ENCODE data around the gene USH2A. TPM values are rescaled to one million over a fixed set of nuclear protein-coding genes. Genes with fewer than 3 reads are reported as not detected.

USH2A gene
- total RNA-seq, 1 experiment from 2014 or later = not detected

DNA sequence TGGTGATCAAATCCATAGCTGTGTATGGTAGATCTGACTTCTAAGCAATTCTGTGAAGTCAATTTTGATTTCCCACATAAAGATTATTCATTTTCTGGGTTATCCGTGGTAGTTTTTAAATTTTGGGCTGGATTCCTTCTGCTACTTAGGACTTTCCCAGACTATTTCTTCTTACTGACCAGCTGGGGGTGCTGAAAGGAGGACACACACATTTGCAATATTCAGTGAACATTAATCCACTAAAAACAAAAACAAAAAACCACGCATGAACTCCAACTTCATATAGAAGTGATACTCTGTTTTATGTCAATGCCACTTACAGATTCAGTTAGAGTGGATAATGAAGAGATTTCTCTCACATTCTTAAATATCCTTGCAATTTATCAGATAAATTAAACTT, 750.8 kb downstream of the USH2A start:
- Histone ChIP-seq H3K27ac (ENCODE audit: low read depth, low read length, poor library complexity, severe bottlenecking) (no peak overlapping the region), H3K9me3 (ENCODE audit: low read depth, low read length, poor library complexity, severe bottlenecking) (no peaks in the 10 kb centered on the region), H3K4me1 (ENCODE audit: insufficient read depth, low read length, poor library complexity, severe bottlenecking) (no peaks in the 10 kb centered on the region), H3K27me3 (replicated peaks; ENCODE audit: insufficient read depth, low read depth, low read length, poor library complexity) (no peaks in the 10 kb centered on the region), H3K36me3 (ENCODE audit: insufficient read depth, low read length, poor library complexity, severe bottlenecking) (no peaks in the 10 kb centered on the region), H3K4me3 (ENCODE audit: low read depth, low read length, poor library complexity, severe bottlenecking) (no peak overlapping the region)
- DNase-seq (ENCODE audit: low spot score) = no peak
- POLR2A ChIA-PET (ENCODE audit: low non-redundant PET) = no interaction called here
- no TSS peak for BruUV-seq (replicated peaks)
- intact Hi-C loops (cut with micrococcal nuclease; ENCODE audit: unreplicated experiment) = no loop called here
- TF ChIP-seq EZH2 (IDR thresholded peaks at IDR 0.05; ENCODE audit: borderline replicate concordance, low read depth, low read length, poor library complexity, severe bottlenecking) = no peak
- TF ChIP-seq, protein P1, sequence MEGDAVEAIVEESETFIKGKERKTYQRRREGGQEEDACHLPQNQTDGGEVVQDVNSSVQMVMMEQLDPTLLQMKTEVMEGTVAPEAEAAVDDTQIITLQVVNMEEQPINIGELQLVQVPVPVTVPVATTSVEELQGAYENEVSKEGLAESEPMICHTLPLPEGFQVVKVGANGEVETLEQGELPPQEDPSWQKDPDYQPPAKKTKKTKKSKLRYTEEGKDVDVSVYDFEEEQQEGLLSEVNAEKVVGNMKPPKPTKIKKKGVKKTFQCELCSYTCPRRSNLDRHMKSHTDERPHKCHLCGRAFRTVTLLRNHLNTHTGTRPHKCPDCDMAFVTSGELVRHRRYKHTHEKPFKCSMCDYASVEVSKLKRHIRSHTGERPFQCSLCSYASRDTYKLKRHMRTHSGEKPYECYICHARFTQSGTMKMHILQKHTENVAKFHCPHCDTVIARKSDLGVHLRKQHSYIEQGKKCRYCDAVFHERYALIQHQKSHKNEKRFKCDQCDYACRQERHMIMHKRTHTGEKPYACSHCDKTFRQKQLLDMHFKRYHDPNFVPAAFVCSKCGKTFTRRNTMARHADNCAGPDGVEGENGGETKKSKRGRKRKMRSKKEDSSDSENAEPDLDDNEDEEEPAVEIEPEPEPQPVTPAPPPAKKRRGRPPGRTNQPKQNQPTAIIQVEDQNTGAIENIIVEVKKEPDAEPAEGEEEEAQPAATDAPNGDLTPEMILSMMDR (conservative IDR thresholded peaks at IDR 0.05; ENCODE audit: low read depth, low read length) = no peak
- CTCF ChIA-PET = no interaction called here

DNA sequence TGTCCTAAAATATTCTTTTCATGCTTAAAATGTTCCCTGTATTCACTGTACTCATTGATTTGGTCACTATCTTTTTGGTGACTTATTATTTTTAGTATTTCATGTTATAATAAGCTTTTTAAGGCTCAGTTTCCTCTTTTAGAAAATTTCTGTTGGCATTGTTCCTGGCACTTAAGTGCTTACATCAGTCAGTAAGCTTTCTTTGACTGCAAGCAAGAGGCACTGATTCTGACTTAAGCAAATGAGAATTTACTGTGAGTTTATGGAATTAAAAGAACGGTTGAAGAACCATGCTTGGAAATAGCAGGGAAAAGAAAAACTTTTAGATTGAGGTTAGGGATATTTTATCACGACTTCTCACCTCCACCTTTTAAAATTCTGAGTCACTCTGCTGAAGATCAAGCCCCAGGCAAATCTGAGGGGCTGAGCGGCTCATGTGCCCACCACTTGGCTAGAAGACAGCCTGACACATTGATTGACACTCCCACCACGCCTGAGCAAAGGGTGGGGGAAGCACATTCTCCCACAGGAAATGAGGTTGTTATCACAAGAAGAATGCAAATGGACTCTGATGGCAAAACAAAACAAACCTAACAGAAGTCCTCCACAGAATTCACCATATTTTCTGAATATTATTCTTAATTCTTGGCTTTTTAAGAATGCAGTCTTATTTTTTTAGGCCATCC, 753.3 kb downstream of the USH2A start:
- Histone ChIP-seq H3K9me3 (ENCODE audit: low read depth, low read length, poor library complexity, severe bottlenecking) (no peaks in the 10 kb centered on the region), H3K27me3 (replicated peaks; ENCODE audit: insufficient read depth, low read depth, low read length, poor library complexity) (no peaks in the 10 kb centered on the region), H3K4me1 (ENCODE audit: insufficient read depth, low read length, poor library complexity, severe bottlenecking) (no peaks in the 10 kb centered on the region), H3K4me3 (ENCODE audit: low read depth, low read length, poor library complexity, severe bottlenecking) (no peak overlapping the region), H3K36me3 (ENCODE audit: insufficient read depth, low read length, poor library complexity, severe bottlenecking) (no peaks in the 10 kb centered on the region), H3K27ac (ENCODE audit: low read depth, low read length, poor library complexity, severe bottlenecking) (no peak overlapping the region)
- no peak for DNase-seq (ENCODE audit: low spot score)
- BruUV-seq (replicated peaks) = no TSS peak
- intact Hi-C loops (cut with micrococcal nuclease; ENCODE audit: unreplicated experiment) = no loop called here
- CTCF ChIA-PET = no interaction called here
- POLR2A ChIA-PET (ENCODE audit: low non-redundant PET) = no interaction called here
- TF ChIP-seq EZH2 (IDR thresholded peaks at IDR 0.05; ENCODE audit: borderline replicate concordance, low read depth, low read length, poor library complexity, severe bottlenecking) = no peak
- TF ChIP-seq, protein P1 (conservative IDR thresholded peaks at IDR 0.05; ENCODE audit: low read depth, low read length) = no peak

DNA sequence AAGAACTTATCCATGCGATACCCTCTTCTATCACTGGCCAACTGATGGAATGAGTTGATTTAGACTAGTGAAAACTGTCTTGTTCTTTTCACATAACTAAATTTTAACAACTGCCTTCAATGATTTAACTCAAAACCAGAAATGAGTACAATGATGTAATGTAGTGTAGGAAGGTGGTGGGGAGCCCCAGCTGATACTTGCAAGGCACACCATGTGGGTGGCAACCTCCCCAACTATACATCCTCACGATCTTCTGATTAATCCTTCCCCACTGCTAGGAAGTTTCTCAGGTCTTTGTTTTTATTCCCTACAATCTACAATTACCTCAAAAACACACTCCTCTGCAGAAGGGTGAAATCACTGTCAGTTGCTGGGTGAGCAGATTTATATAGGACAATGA, 755.5 kb downstream of the USH2A start:
- Histone ChIP-seq H3K4me3 (ENCODE audit: low read depth, low read length, poor library complexity, severe bottlenecking) (no peak overlapping the region), H3K27ac (ENCODE audit: low read depth, low read length, poor library complexity, severe bottlenecking) (no peak overlapping the region), H3K27me3 (replicated peaks; ENCODE audit: insufficient read depth, low read depth, low read length, poor library complexity) (no peaks in the 10 kb centered on the region), H3K4me1 (ENCODE audit: insufficient read depth, low read length, poor library complexity, severe bottlenecking) (no peaks in the 10 kb centered on the region), H3K9me3 (ENCODE audit: low read depth, low read length, poor library complexity, severe bottlenecking) (no peaks in the 10 kb centered on the region), H3K36me3 (ENCODE audit: insufficient read depth, low read length, poor library complexity, severe bottlenecking) (no peaks in the 10 kb centered on the region)
- intact Hi-C loops (cut with micrococcal nuclease; ENCODE audit: unreplicated experiment) = no loop called here
- DNase-seq (ENCODE audit: low spot score) = no peak
- CTCF ChIA-PET = no interaction called here
- no peak for TF ChIP-seq EZH2 (IDR thresholded peaks at IDR 0.05; ENCODE audit: borderline replicate concordance, low read depth, low read length, poor library complexity, severe bottlenecking)
- TF ChIP-seq, protein P1 (conservative IDR thresholded peaks at IDR 0.05; ENCODE audit: low read depth, low read length) = no peak
- no TSS peak for BruUV-seq (replicated peaks)
- POLR2A ChIA-PET (ENCODE audit: low non-redundant PET) = no interaction called here

Data from A673 (cell line).